Fibroblast of lung (primary cell): ENCODE measurements around the gene MS4A13. TPM values are rescaled to one million over a fixed set of nuclear protein-coding genes. Genes with fewer than 3 reads are reported as not detected.

Source experiments
- DNase-seq, 2 donors: peaks; one replicate each; pipeline versions ENCODE4 v3.0.0 to v3.0.0-alpha.2; 2010; ENCODE audit warnings: low read depth in 2 of 2
- H2AFZ ChIP-seq: 2 replicates; pipeline ENCODE4 v1.5.1; 2012; ENCODE audit warnings: low read length, control low read depth, inconsistent platforms
- H3K27ac ChIP-seq: 2 replicates; pipeline ENCODE4 v1.5.1; 2011; ENCODE audit warnings: low read length, control low read depth; ENCODE audit not compliant: insufficient read depth
- H3K27me3 ChIP-seq: 2 replicates; pipeline ENCODE4 v1.5.1; 2011; ENCODE audit warnings: mild to moderate bottlenecking, low read length; ENCODE audit not compliant: control insufficient read depth, insufficient read depth
- H3K36me3 ChIP-seq: 2 replicates; pipeline ENCODE4 v1.5.1; 2011; ENCODE audit warnings: low read length; ENCODE audit not compliant: control insufficient read depth, insufficient read depth
- H3K4me1 ChIP-seq: 2 replicates; pipeline ENCODE4 v1.5.1; 2011; ENCODE audit warnings: low read length; ENCODE audit not compliant: control insufficient read depth, insufficient read depth; ENCODE audit errors: extremely low read depth
- H3K4me2 ChIP-seq: 2 replicates; pipeline ENCODE4 v1.5.1; 2011; ENCODE audit warnings: low read length, control low read depth; ENCODE audit not compliant: insufficient read depth; ENCODE audit errors: extremely low read depth
- H3K4me3 ChIP-seq, 4 experiments: fragments of 200-600 bp in 1 of 4; sonication (generic) in 1 of 4; replicated peaks in 1 of 4; 2 replicates each; pipeline ENCODE4 v1.5.1; 2011 to 2016; ENCODE audit warnings: low read length in 4 of 4, low read depth in 3 of 4, mild to moderate bottlenecking in 3 of 4, control low read depth in 2 of 4, inconsistent platforms in 1 of 4, mixed read lengths in 1 of 4; ENCODE audit not compliant: insufficient read depth in 1 of 4; ENCODE audit errors: control extremely low read depth in 1 of 4
- H3K79me2 ChIP-seq: 2 replicates; pipeline ENCODE4 v1.5.1; 2012; ENCODE audit warnings: mild to moderate bottlenecking, low read length, inconsistent platforms; ENCODE audit not compliant: control insufficient read depth, insufficient read depth
- H3K9ac ChIP-seq: 2 replicates; pipeline ENCODE4 v1.5.1; 2011; ENCODE audit warnings: mild to moderate bottlenecking, low read length, control low read depth; ENCODE audit not compliant: insufficient read depth
- H3K9me3 ChIP-seq: 2 replicates; pipeline ENCODE4 v1.5.1; 2012; ENCODE audit warnings: low read depth, low read length; ENCODE audit not compliant: control insufficient read depth, insufficient read depth
- H4K20me1 ChIP-seq: 2 replicates; pipeline ENCODE4 v1.5.1; 2011; ENCODE audit warnings: low read length; ENCODE audit not compliant: control insufficient read depth, insufficient read depth; ENCODE audit errors: extremely low read depth
- EZH2 ChIP-seq: IDR thresholded peaks from 2 replicates; pipeline ENCODE4 v1.5.1; 2012; ENCODE audit warnings: low read length, control low read depth, mild to moderate bottlenecking; ENCODE audit errors: missing control alignments
- polyA plus RNA-seq, 2 donors: library from polyadenylated mRNA; depleted of rRNA in 1 of 2; stranded (reverse) in 1 of 2; unstranded in 1 of 2; fragments of >200 nt; gene quantifications; 2 replicates each; pipeline ENCODE4 v1.2.1, GENCODE V29; 2011 to 2012; ENCODE audit warnings: missing spikeins in 1 of 2
- total RNA-seq: library from RNA; depleted of rRNA; stranded (reverse); fragments of >200 nt; gene quantifications from 2 replicates; pipeline ENCODE4 v1.2.1, GENCODE V29; 2014
- TF ChIP-seq, protein P1 (sequence below), 2 donors: IDR thresholded peaks in 1 of 2; conservative IDR thresholded peaks in 1 of 2; 1 replicate in 1 of 2; 2 replicates in 1 of 2; pipeline ENCODE4 v1.5.1; 2011 to 2012; ENCODE audit warnings: low read length in 2 of 2, control low read depth in 1 of 2, inconsistent platforms in 1 of 2, low read depth in 1 of 2, mild to moderate bottlenecking in 1 of 2

The MS4A13 gene
- total and polyA plus RNA-seq, 2 donors (not counting 1 experiment from before 2014, with no cell fraction given), result not detected

DNA sequence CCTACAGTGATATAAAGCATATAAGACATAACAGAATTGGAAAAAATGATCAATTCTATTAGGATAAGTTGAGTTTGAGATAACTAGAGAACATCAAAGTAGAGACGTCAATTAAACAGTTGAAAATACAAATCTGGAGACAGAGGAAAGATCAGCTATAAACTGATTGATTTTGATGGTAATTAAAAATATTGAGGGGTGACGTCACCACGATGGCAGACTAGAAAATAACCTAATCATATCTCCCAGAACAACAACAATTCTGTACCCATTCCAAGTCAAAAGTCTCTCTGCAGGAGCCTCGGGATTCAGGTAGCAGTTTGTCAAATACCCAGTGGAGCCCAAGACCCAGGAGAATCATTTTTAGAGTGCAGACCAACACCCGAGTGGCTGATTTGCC, 28.9 kb downstream of the MS4A13 start:
- no peaks in the 10 kb centered on the region for H3K4me1 ChIP-seq
- H2AFZ ChIP-seq, result no peak overlapping the region
- no peaks in the 10 kb centered on the region for H3K9me3 ChIP-seq
- no peak overlapping the region for H3K9ac ChIP-seq
- TF ChIP-seq, protein P1, sequence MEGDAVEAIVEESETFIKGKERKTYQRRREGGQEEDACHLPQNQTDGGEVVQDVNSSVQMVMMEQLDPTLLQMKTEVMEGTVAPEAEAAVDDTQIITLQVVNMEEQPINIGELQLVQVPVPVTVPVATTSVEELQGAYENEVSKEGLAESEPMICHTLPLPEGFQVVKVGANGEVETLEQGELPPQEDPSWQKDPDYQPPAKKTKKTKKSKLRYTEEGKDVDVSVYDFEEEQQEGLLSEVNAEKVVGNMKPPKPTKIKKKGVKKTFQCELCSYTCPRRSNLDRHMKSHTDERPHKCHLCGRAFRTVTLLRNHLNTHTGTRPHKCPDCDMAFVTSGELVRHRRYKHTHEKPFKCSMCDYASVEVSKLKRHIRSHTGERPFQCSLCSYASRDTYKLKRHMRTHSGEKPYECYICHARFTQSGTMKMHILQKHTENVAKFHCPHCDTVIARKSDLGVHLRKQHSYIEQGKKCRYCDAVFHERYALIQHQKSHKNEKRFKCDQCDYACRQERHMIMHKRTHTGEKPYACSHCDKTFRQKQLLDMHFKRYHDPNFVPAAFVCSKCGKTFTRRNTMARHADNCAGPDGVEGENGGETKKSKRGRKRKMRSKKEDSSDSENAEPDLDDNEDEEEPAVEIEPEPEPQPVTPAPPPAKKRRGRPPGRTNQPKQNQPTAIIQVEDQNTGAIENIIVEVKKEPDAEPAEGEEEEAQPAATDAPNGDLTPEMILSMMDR (conservative IDR thresholded peaks at IDR 0.05 in 1 of 2, IDR thresholded peaks at IDR 0.05 in 1 of 2; ENCODE audit: low read depth in 1 of 2, low read length in 2 of 2), result no peak
- TF ChIP-seq EZH2, result no peak
- H3K36me3 ChIP-seq, result no peaks in the 10 kb centered on the region
- no peak overlapping the region for H3K4me2 ChIP-seq
- no peak overlapping the region for H3K27ac ChIP-seq
- no peaks in the 10 kb centered on the region for H4K20me1 ChIP-seq
- H3K27me3 ChIP-seq, result no peaks in the 10 kb centered on the region
- DNase-seq, result no peak
- H3K79me2 ChIP-seq, result no peaks in the 10 kb centered on the region
- no peak overlapping the region for H3K4me3 ChIP-seq

DNA sequence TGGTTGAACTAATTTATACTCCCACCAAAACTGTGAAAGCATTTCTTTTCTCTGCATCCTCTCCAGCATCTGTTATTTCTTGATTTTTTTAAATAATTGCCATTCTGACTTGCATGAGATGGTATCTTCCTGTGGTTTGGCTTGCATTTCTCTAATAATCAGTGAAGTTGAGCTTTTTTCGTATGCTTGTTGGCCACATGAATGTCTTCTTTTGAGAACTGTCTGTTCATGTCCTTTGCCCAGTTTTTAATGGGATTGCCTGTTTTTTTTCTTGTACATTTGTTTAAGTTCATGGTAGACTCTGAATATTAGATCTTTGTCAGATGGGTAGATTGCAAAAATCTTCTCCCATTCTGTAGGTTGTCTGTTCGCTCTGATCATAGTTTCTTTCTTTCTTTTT, 46.1 kb downstream of the MS4A13 start:
- no peaks in the 10 kb centered on the region for H3K79me2 ChIP-seq
- TF ChIP-seq EZH2, result no peak
- TF ChIP-seq, protein P1 (conservative IDR thresholded peaks at IDR 0.05 in 1 of 2, IDR thresholded peaks at IDR 0.05 in 1 of 2; ENCODE audit: low read depth in 1 of 2, low read length in 2 of 2), result no peak
- no peak for DNase-seq
- H3K9me3 ChIP-seq, result no peaks in the 10 kb centered on the region
- no peak overlapping the region for H3K27ac ChIP-seq
- H3K4me1 ChIP-seq, result no peaks in the 10 kb centered on the region
- no peaks in the 10 kb centered on the region for H3K27me3 ChIP-seq
- H3K4me3 ChIP-seq, result no peak overlapping the region
- no peak overlapping the region for H3K4me2 ChIP-seq
- H3K9ac ChIP-seq, result no peak overlapping the region
- no peak overlapping the region for H2AFZ ChIP-seq
- H3K36me3 ChIP-seq, result no peaks in the 10 kb centered on the region
- no peaks in the 10 kb centered on the region for H4K20me1 ChIP-seq

DNA sequence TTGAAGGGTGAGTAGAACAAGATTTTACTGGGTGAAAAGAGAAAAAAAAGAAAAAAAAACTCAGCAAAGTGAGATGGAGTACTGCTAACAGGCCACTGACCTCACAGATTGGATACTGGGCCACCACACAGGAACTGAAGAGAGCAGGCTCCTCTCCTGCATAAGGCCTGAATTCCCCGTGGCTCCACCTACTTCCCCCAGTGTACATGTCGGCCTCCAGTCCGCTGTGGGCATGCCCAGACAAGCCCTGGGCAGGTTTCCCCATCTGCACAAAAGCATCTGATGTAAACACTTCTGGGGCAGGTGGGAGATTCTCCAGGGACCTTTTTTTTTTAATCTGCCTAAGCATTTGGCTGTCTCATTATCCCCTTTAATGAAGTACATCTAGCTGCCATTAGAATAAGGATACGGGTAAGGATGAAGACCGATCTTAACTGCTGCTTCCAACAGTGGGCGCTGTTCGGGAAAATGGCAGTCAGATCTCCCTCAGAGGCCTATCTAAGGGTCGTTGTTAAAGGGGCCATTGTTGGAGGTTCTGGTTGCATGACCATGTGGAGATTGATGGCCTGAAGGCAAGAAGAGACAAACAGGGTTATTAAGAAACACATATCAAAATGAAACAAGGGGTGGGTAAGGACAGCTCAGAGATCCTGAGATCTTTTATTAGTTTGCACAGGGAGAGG, 48.5 kb downstream of the MS4A13 start:
- H2AFZ ChIP-seq, result no peak overlapping the region
- H3K9me3 ChIP-seq, result no peaks in the 10 kb centered on the region
- no peaks in the 10 kb centered on the region for H3K4me1 ChIP-seq
- no peaks in the 10 kb centered on the region for H4K20me1 ChIP-seq
- H3K27me3 ChIP-seq, result no peaks in the 10 kb centered on the region
- TF ChIP-seq EZH2, result no peak
- TF ChIP-seq, protein P1 (conservative IDR thresholded peaks at IDR 0.05 in 1 of 2, IDR thresholded peaks at IDR 0.05 in 1 of 2; ENCODE audit: low read depth in 1 of 2, low read length in 2 of 2), result no peak
- H3K27ac ChIP-seq, result no peak overlapping the region
- H3K36me3 ChIP-seq, result no peaks in the 10 kb centered on the region
- H3K4me2 ChIP-seq, result no peak overlapping the region
- no peak overlapping the region for H3K4me3 ChIP-seq
- DNase-seq, result no peak
- no peaks in the 10 kb centered on the region for H3K79me2 ChIP-seq
- no peak overlapping the region for H3K9ac ChIP-seq
